SIG-M5 (cell line): ENCODE measurements around the gene METTL6.
"Not testable (repeated sequence)": the region's sequence is repeated elsewhere in the genome, so short reads cannot be mapped to it uniquely, and the experiment has no call there.

ENCODE experiments used
- DNase-seq: peaks from one replicate; lab custom pipeline; 2025; lab: John Stamatoyannopoulos, UW

Gene METTL6

GRCh38 chr3:15450438-15451215, 23.3 kb upstream of the METTL6 start:
- DNase-seq, result no peak

DNA sequence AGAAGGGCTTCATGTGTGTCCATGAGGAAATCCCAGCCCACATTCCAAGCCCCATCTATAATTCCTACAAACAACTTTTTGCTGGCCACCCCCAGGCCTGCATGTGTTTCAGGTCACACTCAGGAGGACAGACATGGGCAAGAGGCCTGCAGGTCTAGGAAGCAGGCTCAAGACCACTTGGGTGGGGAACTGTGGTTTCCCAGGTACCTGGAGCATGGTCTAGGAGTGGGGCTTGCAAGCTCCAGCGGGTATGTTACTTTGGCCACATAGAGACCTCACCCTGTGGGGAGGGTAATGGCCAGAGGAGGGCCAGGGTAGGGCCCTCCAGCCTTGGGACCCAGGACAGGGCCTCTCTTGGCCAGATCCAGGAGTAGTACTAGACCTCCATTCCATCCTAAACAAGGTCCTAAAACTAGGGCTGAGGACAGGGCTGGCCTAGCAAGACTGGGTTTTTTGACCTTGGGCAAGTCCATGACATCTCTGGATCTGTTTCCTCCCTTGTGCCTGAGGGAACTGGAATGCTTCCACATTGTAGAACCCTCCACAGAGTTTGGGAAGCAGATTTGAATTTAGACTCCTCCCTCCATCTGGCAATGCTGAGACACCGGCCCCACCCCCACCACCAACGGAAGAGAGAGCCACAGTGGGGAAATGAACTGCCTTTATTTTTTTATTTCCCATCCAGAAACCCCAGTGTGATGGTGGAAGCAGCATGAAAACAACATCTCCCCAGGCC, 22.3 kb upstream of the METTL6 start:
- no peak for DNase-seq

- DNase-seq, result no peak
Observed at GRCh38 chr3:15443826-15444524, 16.6 kb upstream of the METTL6 start.

- no peak for DNase-seq
Observed at GRCh38 chr3:15440891-15441290, 13.5 kb upstream of the METTL6 start.

GRCh38 chr3:15439476-15439875, 12.1 kb upstream of the METTL6 start:
- DNase-seq, result no peak

GRCh38 chr3:15438983-15439382, 11.6 kb upstream of the METTL6 start:
- no peak for DNase-seq

DNA sequence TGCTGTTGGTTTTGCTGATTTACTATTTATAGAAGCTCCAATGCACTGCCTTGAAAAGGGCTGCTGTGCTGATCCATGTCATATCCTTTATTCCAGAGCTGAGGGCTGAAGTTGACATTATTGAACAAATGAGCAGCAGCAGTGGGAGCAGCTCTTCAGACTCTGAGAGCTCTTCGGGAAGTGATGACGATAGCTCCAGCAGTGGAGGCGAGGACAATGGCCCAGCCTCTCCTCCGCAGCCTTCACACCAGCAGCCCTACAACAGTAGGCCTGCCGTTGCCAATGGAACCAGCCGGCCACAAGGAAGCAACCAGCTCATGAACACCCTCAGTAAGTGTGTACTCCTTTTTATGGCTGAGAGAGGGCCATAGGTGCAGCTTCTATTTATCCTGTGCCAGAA, 8.9 kb upstream of the METTL6 start:
- no peak for DNase-seq

- no peak for DNase-seq
Observed at GRCh38 chr3:15434756-15435155, 7.4 kb upstream of the METTL6 start.

GRCh38 chr3:15433531-15433930, 6.2 kb upstream of the METTL6 start:
- no peak for DNase-seq

DNA sequence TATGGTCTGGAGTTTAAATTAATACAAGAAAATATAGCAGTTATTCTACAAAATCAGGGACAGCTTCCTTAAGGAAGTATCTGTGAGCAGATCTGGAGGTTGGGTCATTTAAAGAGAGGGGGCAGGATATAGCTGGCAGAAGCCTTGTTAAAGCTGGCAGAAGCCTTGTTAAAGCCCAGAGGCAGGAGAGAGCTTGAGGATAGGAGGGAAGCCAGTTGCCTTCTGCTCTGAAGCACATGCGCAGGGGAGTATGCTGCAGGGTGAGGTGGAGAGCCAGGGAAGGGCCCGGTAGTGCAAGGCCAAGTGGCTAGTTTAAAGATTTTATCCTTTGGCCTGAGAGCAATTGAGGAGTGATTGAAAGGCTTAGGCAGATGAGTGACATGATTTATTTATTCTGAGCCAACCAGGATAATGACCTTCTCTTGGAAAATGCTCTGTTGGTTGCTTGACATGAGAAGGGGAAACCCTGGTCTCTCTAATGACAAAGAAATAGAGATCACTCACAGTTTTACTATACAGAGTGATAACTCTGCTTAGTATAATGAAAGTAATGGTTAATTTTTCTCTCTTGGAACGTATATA, 4.0 kb upstream of the METTL6 start:
- no peak for DNase-seq

DNA sequence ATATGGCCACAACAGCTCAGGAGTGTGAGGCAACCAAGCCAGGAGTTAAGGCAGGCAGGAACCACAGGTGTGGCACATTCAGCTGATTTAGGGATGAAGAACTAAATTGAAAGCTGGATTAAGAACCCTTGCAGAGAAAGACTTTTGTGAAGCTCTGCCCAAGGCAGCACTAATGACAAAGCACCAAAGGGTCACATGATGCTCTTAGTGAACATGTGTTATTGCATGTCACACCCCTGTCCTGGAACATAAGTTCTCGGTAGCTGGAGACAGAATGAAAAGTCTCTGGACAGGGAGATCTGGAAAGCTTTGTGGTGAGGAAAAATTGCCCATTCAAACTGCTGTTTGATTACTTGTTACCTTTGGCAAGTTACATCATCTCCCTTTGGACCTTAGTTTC, 3.3 kb upstream of the METTL6 start:
- DNase-seq, result no peak

DNA sequence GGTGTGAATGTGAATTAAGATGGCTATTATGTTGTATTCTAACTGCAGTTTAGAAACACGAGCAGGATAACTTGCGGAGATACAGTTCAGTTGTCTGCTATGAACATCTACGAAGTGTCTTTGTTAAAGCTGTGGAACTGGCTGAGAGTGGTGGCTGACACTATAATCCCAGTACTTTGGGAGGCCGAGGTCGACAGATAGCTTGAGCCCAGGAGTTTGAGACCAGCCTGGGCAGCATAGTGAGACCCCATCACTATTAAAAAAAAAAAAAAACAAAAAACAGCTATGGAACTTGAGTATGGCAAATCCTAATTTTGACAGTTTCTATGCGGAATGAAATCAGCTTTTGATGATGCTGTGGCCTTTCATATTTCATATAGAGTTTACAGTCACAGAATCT, 1.7 kb upstream of the METTL6 start:
- DNase-seq, result no peak

- DNase-seq, result no peak
Observed at GRCh38 chr3:15428539-15428938, 1.2 kb upstream of the METTL6 start.

- DNase-seq, result no peak
Observed at GRCh38 chr3:15427981-15428380, 637 bp upstream of the METTL6 start.

- DNase-seq, result no peak
Observed at GRCh38 chr3:15426579-15427118, 695 bp downstream of the METTL6 start.

DNA sequence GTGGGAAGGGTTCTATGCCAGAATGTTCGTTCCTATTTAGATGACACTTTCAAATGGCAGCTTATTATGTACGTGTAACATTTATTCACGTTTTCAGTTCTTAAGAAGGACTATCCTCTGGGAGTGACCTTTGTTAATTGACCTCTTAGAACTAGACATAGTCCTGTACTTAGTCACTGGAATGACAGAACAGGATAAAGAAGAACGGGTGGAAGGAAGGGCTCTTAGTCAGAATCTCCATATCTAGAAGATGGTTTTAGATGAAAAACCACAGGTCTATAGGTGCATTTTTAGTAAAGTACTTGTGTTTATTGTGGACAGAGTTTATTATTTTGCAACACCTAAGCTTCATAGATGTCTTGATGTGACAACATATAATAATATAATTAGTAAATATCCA, 6.5 kb downstream of the METTL6 start:
- no peak for DNase-seq

- DNase-seq, result not testable (repeated sequence)
Observed at GRCh38 chr3:15410966-15411365, 16.4 kb downstream of the METTL6 start.

DNA sequence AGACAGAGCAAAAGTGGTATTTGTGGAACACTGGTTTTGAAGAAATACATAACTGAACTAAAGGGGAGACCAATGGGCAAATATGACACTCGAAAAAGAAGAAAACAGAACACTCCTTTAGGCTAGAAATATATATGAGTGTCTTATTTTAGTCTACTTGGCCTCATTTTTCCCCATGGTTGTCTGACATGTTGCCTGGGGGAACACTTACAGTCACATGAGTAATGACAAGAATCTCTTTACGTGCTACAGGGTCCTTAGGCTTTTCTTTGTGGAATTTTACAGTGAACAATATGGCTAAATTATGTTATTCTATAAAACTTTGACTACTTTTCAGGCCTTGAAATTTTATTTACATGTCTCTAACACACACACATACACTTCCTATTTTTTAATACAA, 17.6 kb downstream of the METTL6 start:
- DNase-seq, result no peak

DNA sequence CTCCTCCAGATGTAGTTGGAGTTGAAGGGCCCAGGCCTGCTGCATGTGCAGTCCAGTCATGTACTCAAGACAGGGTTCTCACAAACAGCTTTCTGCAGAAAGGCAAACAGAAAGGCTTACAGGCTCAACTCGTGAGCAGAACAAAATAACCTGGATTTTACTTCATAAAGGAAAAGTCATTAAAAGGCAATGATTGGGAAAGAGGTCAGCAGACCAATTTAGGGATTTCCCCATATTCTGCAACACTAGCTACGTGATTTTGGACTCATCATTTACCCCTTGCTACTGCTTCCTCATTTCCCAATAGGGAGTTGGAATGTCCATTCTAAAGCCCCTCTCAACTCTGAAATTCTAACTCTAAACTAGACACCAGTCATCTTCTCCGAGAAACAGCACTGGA, 18.1 kb downstream of the METTL6 start:
- DNase-seq, result no peak

GRCh38 chr3:15405448-15406050, 21.8 kb downstream of the METTL6 start:
- no peak for DNase-seq

GRCh38 chr3:15404767-15405166, 22.6 kb downstream of the METTL6 start:
- no peak for DNase-seq

DNA sequence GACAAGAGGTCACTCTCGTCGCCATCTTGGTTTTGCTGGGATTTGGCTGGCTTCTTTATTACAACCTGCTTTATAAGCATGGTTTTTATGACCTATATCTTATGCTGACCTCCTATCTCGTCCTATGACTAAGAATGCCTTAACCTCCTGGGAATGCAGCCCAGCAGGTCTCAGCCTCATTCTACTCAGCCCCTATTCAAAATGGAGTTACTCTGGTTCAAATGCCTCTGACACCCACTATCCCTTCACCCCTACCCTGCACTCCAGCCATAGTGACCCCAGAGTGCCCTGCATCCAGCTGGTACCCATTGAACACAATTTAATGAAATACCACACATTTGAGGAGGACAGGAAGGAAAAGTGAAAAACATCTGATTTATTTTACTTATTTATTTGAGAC, 23.4 kb downstream of the METTL6 start:
- no peak for DNase-seq
